ENCODE measurements around the gene MARCHF10. TPM values are rescaled to one million over a fixed set of nuclear protein-coding genes. Genes with fewer than 3 reads are reported as not detected.
"Not testable (repeated sequence)": the region's sequence is repeated elsewhere in the genome, so short reads cannot be mapped to it uniquely, and the experiment has no call there.

Gene MARCHF10
- total and polyA plus RNA-seq, 2 donors (not counting 3 experiments of a cell fraction or from before 2014, with no cell fraction given), result 0.11 TPM; not detected in 1

GRCh38 chr17:62696256-62696655 is 111.9 kb downstream of the MARCHF10 start:
- H3K4me2 ChIP-seq (ENCODE audit: insufficient read depth, low read length), result no peak overlapping the region

GRCh38 chr17:62695093-62695738 is 112.9 kb downstream of the MARCHF10 start:
- FAIRE-seq; BruUV-seq (replicated peaks); dilution Hi-C loops (cut with MboI; ENCODE audit: extremely low pct_ligation_motif_present, low sequenced_read_pairs); H3K79me2 ChIP-seq (ENCODE audit: control insufficient read depth, insufficient read depth, low read length); H3K36me3 ChIP-seq (ENCODE audit: control insufficient read depth in 2 of 2, extremely low read depth in 1 of 2, insufficient read depth in 2 of 2, low read length in 2 of 2); H3K27me3 ChIP-seq (ENCODE audit: control insufficient read depth in 2 of 2, insufficient read depth in 2 of 2, low read length in 2 of 2); DNase-seq (ENCODE audit: low read depth, low spot score); POLR2A ChIA-PET; H4K20me1 ChIP-seq (replicated peaks; ENCODE audit: control insufficient read depth, extremely low read depth, insufficient read depth, low read length); H3K9me1 ChIP-seq (replicated peaks; ENCODE audit: control insufficient read depth, extremely low read depth, insufficient read depth, low read length); H3K9me3 ChIP-seq (replicated peaks; ENCODE audit: control insufficient read depth, insufficient read depth, low read length): not testable (repeated sequence)
- intact Hi-C loops (cut with micrococcal nuclease), result loop anchor here (2.0 kb wide), 1 partner anchor 68 kb away; the partner anchor contains the start of gene MRC2
- Histone ChIP-seq H3K4me2 (ENCODE audit: insufficient read depth, low read length) (peak overlapping the region; percentile 49), H3K4me1 (ENCODE audit: control insufficient read depth, extremely low read depth, insufficient read depth, low read length) (peaks cover 18% of the 10 kb centered on the region), H2AFZ (ENCODE audit: low read depth, low read length) (peak overlapping the region; percentile 75), H3K4me3 (replicated peaks in 1 of 3; ENCODE audit: insufficient read depth in 1 of 3, low read depth in 1 of 3, low read length in 3 of 3) (peak overlapping the region in 2 of 3 experiments; percentile 7 to 8), H3K9ac (replicated peaks; ENCODE audit: extremely low read depth, insufficient read depth, low read length) (peak overlapping the region; percentile 27), H3K27ac (ENCODE audit: insufficient read depth, low read depth, low read length) (peak overlapping the region; percentile 83)
- CTCF ChIA-PET, result interaction anchor here (1.5 to 5.5 kb wide), 4 partner anchors 22 to 273 kb away, joined by 3 to 26 read pairs (median 10); no protein-coding TSS in a partner anchor

More at GRCh38 chr17:62696256-62696655, 111.9 kb downstream of the MARCHF10 start:
- no peak for DNase-seq (ENCODE audit: low read depth, low spot score)
- Histone ChIP-seq H3K9me3 (replicated peaks; ENCODE audit: control insufficient read depth, insufficient read depth, low read length) (no peaks in the 10 kb centered on the region), H2AFZ (ENCODE audit: low read depth, low read length) (no peak overlapping the region), H3K4me1 (ENCODE audit: control insufficient read depth, extremely low read depth, insufficient read depth, low read length) (peaks cover 18% of the 10 kb centered on the region), H3K79me2 (ENCODE audit: control insufficient read depth, insufficient read depth, low read length) (no peaks in the 10 kb centered on the region), H3K9me1 (replicated peaks; ENCODE audit: control insufficient read depth, extremely low read depth, insufficient read depth, low read length) (no peaks in the 10 kb centered on the region), H3K4me3 (replicated peaks in 1 of 3; ENCODE audit: insufficient read depth in 1 of 3, low read depth in 1 of 3, low read length in 3 of 3) (no peak overlapping the region), H3K9ac (replicated peaks; ENCODE audit: extremely low read depth, insufficient read depth, low read length) (no peak overlapping the region), H3K27me3 (ENCODE audit: control insufficient read depth in 2 of 2, insufficient read depth in 2 of 2, low read length in 2 of 2) (no peaks in the 10 kb centered on the region), H3K36me3 (ENCODE audit: control insufficient read depth in 2 of 2, extremely low read depth in 1 of 2, insufficient read depth in 2 of 2, low read length in 2 of 2) (no peaks in the 10 kb centered on the region), H4K20me1 (replicated peaks; ENCODE audit: control insufficient read depth, extremely low read depth, insufficient read depth, low read length) (no peaks in the 10 kb centered on the region), H3K27ac (ENCODE audit: insufficient read depth, low read depth, low read length) (no peak overlapping the region)
- FAIRE-seq, result no peak
- dilution Hi-C loops (cut with MboI; ENCODE audit: extremely low pct_ligation_motif_present, low sequenced_read_pairs), result no loop called here
- intact Hi-C loops (cut with micrococcal nuclease), result no loop called here
- ChIA-PET POLR2A (no interaction called here), CTCF (interaction anchor here (5.5 kb wide), 1 partner anchor 23 kb away, joined by 26 read pairs; no protein-coding TSS in a partner anchor)
- TF ChIP-seq POLR2A (IDR thresholded peaks at IDR 0.05; ENCODE audit: low read depth, low read length) (no peak), POLR2AphosphoS5 (IDR thresholded peaks at IDR 0.05; ENCODE audit: insufficient read depth, low read depth, low read length) (no peak), MAX (IDR thresholded peaks at IDR 0.05; ENCODE audit: insufficient read depth, insufficient read length) (no peak), JUN (IDR thresholded peaks at IDR 0.05; ENCODE audit: borderline replicate concordance, insufficient read depth, insufficient read length, low read depth) (no peak)
- TF ChIP-seq, protein P1, sequence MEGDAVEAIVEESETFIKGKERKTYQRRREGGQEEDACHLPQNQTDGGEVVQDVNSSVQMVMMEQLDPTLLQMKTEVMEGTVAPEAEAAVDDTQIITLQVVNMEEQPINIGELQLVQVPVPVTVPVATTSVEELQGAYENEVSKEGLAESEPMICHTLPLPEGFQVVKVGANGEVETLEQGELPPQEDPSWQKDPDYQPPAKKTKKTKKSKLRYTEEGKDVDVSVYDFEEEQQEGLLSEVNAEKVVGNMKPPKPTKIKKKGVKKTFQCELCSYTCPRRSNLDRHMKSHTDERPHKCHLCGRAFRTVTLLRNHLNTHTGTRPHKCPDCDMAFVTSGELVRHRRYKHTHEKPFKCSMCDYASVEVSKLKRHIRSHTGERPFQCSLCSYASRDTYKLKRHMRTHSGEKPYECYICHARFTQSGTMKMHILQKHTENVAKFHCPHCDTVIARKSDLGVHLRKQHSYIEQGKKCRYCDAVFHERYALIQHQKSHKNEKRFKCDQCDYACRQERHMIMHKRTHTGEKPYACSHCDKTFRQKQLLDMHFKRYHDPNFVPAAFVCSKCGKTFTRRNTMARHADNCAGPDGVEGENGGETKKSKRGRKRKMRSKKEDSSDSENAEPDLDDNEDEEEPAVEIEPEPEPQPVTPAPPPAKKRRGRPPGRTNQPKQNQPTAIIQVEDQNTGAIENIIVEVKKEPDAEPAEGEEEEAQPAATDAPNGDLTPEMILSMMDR (IDR thresholded peaks at IDR 0.05; ENCODE audit: extremely low read depth in 1 of 2, insufficient read depth in 1 of 2, low read depth in 1 of 2, low read length in 2 of 2), result no peak
- no TSS peak for BruUV-seq (replicated peaks)
